Neural cell (in vitro differentiated cells): ENCODE data around the gene CEP350. TPM values are rescaled to one million over a fixed set of nuclear protein-coding genes. Genes with fewer than 3 reads are reported as not detected.

Experiments used
- H2AFZ ChIP-seq: fragments of 200-600, 300-800 bp; sonication (generic), shearing (Covaris generic); 2 replicates; pipeline ENCODE4 v1.6.0; 2014; ENCODE audit warnings: low read depth, mild to moderate bottlenecking, antibody characterized with exemption, low read length, moderate library complexity
- H3F3A ChIP-seq: fragments of 200-600 bp; shearing (Covaris generic); 2 replicates; pipeline ENCODE4 v1.6.1; 2016; ENCODE audit warnings: mild to moderate bottlenecking, moderate library complexity, mixed read lengths, antibody characterized with exemption, low read length; ENCODE audit not compliant: insufficient read depth, poor library complexity, severe bottlenecking
- H3K27ac ChIP-seq: fragments of 200-600, 300-800 bp; sonication (generic), shearing (Covaris generic); 2 replicates; pipeline ENCODE4 v1.5.1; 2014; ENCODE audit warnings: mild to moderate bottlenecking, low read length, moderate library complexity
- H3K27me3 ChIP-seq: fragments of 300-800, 200-600 bp; sonication (generic), shearing (Covaris generic); 2 replicates; pipeline ENCODE4 v1.6.0; 2014; ENCODE audit warnings: mild to moderate bottlenecking, low read depth, low read length, moderate library complexity; ENCODE audit not compliant: insufficient read depth
- H3K36me3 ChIP-seq: fragments of 300-800, 200-600 bp; sonication (generic), shearing (Covaris generic); 2 replicates; pipeline ENCODE4 v1.5.1; 2014; ENCODE audit warnings: mild to moderate bottlenecking, antibody characterized with exemption, low read length, moderate library complexity; ENCODE audit not compliant: insufficient read depth
- H3K4me2 ChIP-seq: fragments of 300-800, 200-600 bp; sonication (generic), shearing (Covaris generic); 2 replicates; pipeline ENCODE4 v1.6.0; 2014; ENCODE audit warnings: mild to moderate bottlenecking, low read length
- H3K4me3 ChIP-seq: fragments of 300-800, 200-600 bp; sonication (generic), shearing (Covaris generic); 2 replicates; pipeline ENCODE4 v1.5.1; 2014; ENCODE audit warnings: mild to moderate bottlenecking, low read length, moderate library complexity
- H3K79me2 ChIP-seq: fragments of 200-600 bp; shearing (Covaris generic); replicated peaks from 2 replicates; pipeline ENCODE4 v1.6.0; 2014; ENCODE audit warnings: mild to moderate bottlenecking, low read length, moderate library complexity; ENCODE audit not compliant: insufficient read depth
- H3K9ac ChIP-seq: fragments of 300-800, 200-600 bp; sonication (generic), shearing (Covaris generic); 2 replicates; pipeline ENCODE4 v1.6.1; 2016; ENCODE audit warnings: mild to moderate bottlenecking, low read length, mixed read lengths
- H3K9me2 ChIP-seq: fragments of 200-600 bp; shearing (Covaris generic); 2 replicates; pipeline ENCODE4 v1.6.1; 2016; ENCODE audit warnings: mild to moderate bottlenecking, low read length, mixed read lengths; ENCODE audit not compliant: insufficient read depth
- H3K9me3 ChIP-seq: fragments of 200-600, 300-800 bp; sonication (generic), shearing (Covaris generic); 2 replicates; pipeline ENCODE4 v1.6.1; 2016; ENCODE audit warnings: mild to moderate bottlenecking, mixed run types, low read length, moderate library complexity, mixed read lengths
- H4K20me1 ChIP-seq: fragments of 200-600 bp; shearing (Covaris generic); 2 replicates; pipeline ENCODE4 v1.6.1; 2016; ENCODE audit warnings: mild to moderate bottlenecking, mixed run types; ENCODE audit not compliant: insufficient read depth
- EP300 ChIP-seq: fragments of 450-650 bp; conservative IDR thresholded peaks from 2 replicates; pipeline ENCODE4 v1.6.1; 2014; ENCODE audit warnings: antibody characterized with exemption, mild to moderate bottlenecking, moderate library complexity; ENCODE audit not compliant: poor library complexity, severe bottlenecking
- EZH2 ChIP-seq: fragments of 200-600, 300-800 bp; shearing (Covaris generic), sonication (generic); IDR thresholded peaks from 2 replicates; pipeline ENCODE4 v1.6.1; 2014; ENCODE audit warnings: antibody characterized with exemption, low read length, borderline replicate concordance, mild to moderate bottlenecking; ENCODE audit not compliant: insufficient read depth, poor library complexity, severe bottlenecking
- MXI1 ChIP-seq: fragments of 450-650 bp; conservative IDR thresholded peaks from 2 replicates; pipeline ENCODE4 v1.6.1; 2014; ENCODE audit warnings: antibody characterized with exemption, mild to moderate bottlenecking; ENCODE audit not compliant: poor library complexity, severe bottlenecking
- POLR2AphosphoS5 ChIP-seq: IDR thresholded peaks from 2 replicates; pipeline ENCODE4 v1.6.1; 2012
- RAD21 ChIP-seq: fragments of 450-650 bp; conservative IDR thresholded peaks from 2 replicates; pipeline ENCODE4 v1.6.1; 2014; ENCODE audit warnings: antibody characterized with exemption, mild to moderate bottlenecking, moderate library complexity
- SMC3 ChIP-seq: fragments of 450-650 bp; conservative IDR thresholded peaks from 2 replicates; pipeline ENCODE4 v1.6.1; 2014; ENCODE audit warnings: antibody characterized with exemption, mild to moderate bottlenecking, moderate library complexity; ENCODE audit not compliant: poor library complexity
- TAF1 ChIP-seq: IDR thresholded peaks from 2 replicates; pipeline ENCODE4 v1.6.1; 2012; ENCODE audit warnings: low read depth
- polyA plus RNA-seq: library from polyadenylated mRNA; depleted of rRNA; stranded (reverse); fragments of >200 nt; gene quantifications from 2 replicates; pipeline ENCODE4 v1.2.3, GENCODE V29; 2014
- TF ChIP-seq, protein P1 (sequence below): IDR thresholded peaks from 2 replicates; pipeline ENCODE4 v1.6.1; 2012; ENCODE audit warnings: borderline replicate concordance
- TF ChIP-seq, protein P2 (sequence below): fragments of 450-650 bp; IDR thresholded peaks from 2 replicates; pipeline ENCODE4 v1.5.1; 2014; ENCODE audit warnings: antibody characterized with exemption, mild to moderate bottlenecking, moderate library complexity; ENCODE audit not compliant: poor library complexity, severe bottlenecking

Gene CEP350
- polyA plus RNA-seq, 1 donor from 2014 or later, result 28.1 TPM

DNA sequence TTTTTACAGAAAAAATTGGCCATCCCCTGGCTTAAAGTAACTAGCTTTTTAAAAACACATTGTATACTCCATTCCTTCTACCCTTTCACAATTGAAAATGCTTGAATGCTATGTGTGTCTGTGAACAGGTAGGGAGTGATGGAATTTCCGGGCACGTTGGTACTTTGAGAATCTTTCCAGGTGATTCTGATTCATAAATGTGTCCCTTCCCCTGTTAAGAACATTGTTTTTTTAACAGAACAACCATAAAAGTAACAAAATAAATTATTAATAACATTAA is 142.7 kb downstream of the CEP350 start:
- Histone ChIP-seq H3K9me3 (no peaks in the 10 kb centered on the region), H3K27me3 (no peaks in the 10 kb centered on the region), H3F3A (no peaks in the 10 kb centered on the region), H3K9ac (no peak overlapping the region), H3K4me2 (no peak overlapping the region), H3K9me2 (no peaks in the 10 kb centered on the region), H3K4me3 (no peak overlapping the region), H2AFZ (no peak overlapping the region), H3K79me2 (no peaks in the 10 kb centered on the region), H3K27ac (no peak overlapping the region), H3K36me3 (peaks cover 14% of the 10 kb centered on the region), H4K20me1 (no peaks in the 10 kb centered on the region)
- TF ChIP-seq, protein P1, sequence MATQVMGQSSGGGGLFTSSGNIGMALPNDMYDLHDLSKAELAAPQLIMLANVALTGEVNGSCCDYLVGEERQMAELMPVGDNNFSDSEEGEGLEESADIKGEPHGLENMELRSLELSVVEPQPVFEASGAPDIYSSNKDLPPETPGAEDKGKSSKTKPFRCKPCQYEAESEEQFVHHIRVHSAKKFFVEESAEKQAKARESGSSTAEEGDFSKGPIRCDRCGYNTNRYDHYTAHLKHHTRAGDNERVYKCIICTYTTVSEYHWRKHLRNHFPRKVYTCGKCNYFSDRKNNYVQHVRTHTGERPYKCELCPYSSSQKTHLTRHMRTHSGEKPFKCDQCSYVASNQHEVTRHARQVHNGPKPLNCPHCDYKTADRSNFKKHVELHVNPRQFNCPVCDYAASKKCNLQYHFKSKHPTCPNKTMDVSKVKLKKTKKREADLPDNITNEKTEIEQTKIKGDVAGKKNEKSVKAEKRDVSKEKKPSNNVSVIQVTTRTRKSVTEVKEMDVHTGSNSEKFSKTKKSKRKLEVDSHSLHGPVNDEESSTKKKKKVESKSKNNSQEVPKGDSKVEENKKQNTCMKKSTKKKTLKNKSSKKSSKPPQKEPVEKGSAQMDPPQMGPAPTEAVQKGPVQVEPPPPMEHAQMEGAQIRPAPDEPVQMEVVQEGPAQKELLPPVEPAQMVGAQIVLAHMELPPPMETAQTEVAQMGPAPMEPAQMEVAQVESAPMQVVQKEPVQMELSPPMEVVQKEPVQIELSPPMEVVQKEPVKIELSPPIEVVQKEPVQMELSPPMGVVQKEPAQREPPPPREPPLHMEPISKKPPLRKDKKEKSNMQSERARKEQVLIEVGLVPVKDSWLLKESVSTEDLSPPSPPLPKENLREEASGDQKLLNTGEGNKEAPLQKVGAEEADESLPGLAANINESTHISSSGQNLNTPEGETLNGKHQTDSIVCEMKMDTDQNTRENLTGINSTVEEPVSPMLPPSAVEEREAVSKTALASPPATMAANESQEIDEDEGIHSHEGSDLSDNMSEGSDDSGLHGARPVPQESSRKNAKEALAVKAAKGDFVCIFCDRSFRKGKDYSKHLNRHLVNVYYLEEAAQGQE, result no peak
- no peak for TF ChIP-seq RAD21

DNA sequence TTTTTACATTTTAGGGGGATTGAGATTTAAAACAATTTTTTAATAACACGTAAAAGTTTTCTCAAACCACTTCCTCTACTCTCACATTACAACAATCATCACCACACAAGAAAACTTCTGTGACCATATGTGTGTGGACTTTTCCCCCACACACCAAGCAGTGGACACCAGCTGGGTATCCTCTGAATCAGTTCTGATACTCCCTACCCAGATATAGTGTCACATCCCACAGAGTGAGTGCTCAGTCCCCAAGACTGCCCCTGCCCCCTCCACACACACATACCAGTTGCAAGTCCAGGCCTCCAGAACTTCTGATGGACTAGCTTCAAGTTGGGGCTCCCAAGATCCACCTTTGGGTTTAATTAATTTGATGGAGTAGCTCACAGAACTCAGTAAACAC is 146.8 kb downstream of the CEP350 start:
- no peaks in the 10 kb centered on the region for H3K9me2 ChIP-seq
- H3K36me3 ChIP-seq, result peaks cover 3% of the 10 kb centered on the region
- no peaks in the 10 kb centered on the region for H3K79me2 ChIP-seq
- H4K20me1 ChIP-seq, result no peaks in the 10 kb centered on the region
- no peak overlapping the region for H3K4me3 ChIP-seq
- H2AFZ ChIP-seq, result no peak overlapping the region
- no peak overlapping the region for H3K4me2 ChIP-seq
- no peaks in the 10 kb centered on the region for H3K27me3 ChIP-seq
- H3F3A ChIP-seq, result no peaks in the 10 kb centered on the region
- H3K9ac ChIP-seq, result no peak overlapping the region
- TF ChIP-seq POLR2AphosphoS5 (no peak), TAF1 (no peak), EZH2 (no peak), SMC3 (no peak), RAD21 (no peak), MXI1 (no peak), EP300 (no peak)
- TF ChIP-seq, protein P2, sequence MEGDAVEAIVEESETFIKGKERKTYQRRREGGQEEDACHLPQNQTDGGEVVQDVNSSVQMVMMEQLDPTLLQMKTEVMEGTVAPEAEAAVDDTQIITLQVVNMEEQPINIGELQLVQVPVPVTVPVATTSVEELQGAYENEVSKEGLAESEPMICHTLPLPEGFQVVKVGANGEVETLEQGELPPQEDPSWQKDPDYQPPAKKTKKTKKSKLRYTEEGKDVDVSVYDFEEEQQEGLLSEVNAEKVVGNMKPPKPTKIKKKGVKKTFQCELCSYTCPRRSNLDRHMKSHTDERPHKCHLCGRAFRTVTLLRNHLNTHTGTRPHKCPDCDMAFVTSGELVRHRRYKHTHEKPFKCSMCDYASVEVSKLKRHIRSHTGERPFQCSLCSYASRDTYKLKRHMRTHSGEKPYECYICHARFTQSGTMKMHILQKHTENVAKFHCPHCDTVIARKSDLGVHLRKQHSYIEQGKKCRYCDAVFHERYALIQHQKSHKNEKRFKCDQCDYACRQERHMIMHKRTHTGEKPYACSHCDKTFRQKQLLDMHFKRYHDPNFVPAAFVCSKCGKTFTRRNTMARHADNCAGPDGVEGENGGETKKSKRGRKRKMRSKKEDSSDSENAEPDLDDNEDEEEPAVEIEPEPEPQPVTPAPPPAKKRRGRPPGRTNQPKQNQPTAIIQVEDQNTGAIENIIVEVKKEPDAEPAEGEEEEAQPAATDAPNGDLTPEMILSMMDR, result no peak
- TF ChIP-seq, protein P1, result no peak
- H3K9me3 ChIP-seq, result no peaks in the 10 kb centered on the region
- H3K27ac ChIP-seq, result no peak overlapping the region
